ENCODE data around the gene LAMA3. TPM values are rescaled to one million over a fixed set of nuclear protein-coding genes. Genes with fewer than 3 reads are reported as not detected.

Gene LAMA3
- total RNA-seq, 1 donor from 2014 or later: 3.3 TPM

GRCh38 chr18:23893653-23894052 is 204.4 kb downstream of the LAMA3 start:
- intact Hi-C loops (cut with DNase I): no loop called here
- no peak for DNase-seq
- no peak for ATAC-seq (ENCODE audit: poor library complexity)

DNA sequence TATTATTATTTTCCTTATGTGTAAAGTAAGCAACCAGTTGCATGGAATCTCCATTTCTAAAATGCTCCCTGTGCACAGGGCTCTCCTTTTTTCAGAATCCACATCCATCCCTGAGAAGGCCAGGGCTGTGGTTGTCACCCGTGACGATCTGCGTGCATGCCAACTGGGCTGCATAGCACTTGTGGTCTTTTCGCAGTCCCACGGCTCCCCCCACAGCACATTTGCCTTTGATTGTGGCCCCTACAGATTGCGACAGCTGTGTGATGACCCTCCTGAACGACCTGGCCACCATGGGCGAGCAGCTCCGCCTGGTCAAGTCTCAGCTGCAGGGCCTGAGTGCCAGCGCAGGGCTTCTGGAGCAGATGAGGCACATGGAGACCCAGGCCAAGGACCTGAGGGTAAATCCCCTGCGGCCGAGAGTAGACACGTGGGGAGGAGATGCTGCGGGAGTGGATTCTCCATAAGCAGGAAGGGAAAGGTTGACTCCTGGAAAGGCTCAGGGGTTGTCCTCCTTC is 205.5 kb downstream of the LAMA3 start:
- intact Hi-C loops (cut with DNase I): no loop called here
- ATAC-seq (ENCODE audit: poor library complexity) (no peak), DNase-seq (no peak)

GRCh38 chr18:23897291-23897690 is 208.0 kb downstream of the LAMA3 start:
- intact Hi-C loops (cut with DNase I): no loop called here
- ATAC-seq (ENCODE audit: poor library complexity): no peak
- no peak for DNase-seq

GRCh38 chr18:23897733-23898132 is 208.5 kb downstream of the LAMA3 start:
- intact Hi-C loops (cut with DNase I): no loop called here
- ATAC-seq (ENCODE audit: poor library complexity) (no peak), DNase-seq (no peak)

- DNase-seq (no peak), ATAC-seq (ENCODE audit: poor library complexity) (no peak)
- intact Hi-C loops (cut with DNase I): no loop called here
Observed at GRCh38 chr18:23900994-23901393, 211.7 kb downstream of the LAMA3 start.

GRCh38 chr18:23902396-23902795 is 213.1 kb downstream of the LAMA3 start:
- intact Hi-C loops (cut with DNase I): no loop called here
- DNase-seq (no peak), ATAC-seq (ENCODE audit: poor library complexity) (no peak)

GRCh38 chr18:23903971-23904370 is 214.7 kb downstream of the LAMA3 start:
- DNase-seq: peak; percentile 71
- intact Hi-C loops (cut with DNase I): no loop called here
- ATAC-seq (ENCODE audit: poor library complexity): peak; percentile 67

GRCh38 chr18:23906658-23907057 is 217.4 kb downstream of the LAMA3 start:
- intact Hi-C loops (cut with DNase I): no loop called here
- no peak for ATAC-seq (ENCODE audit: poor library complexity)
- DNase-seq: no peak

GRCh38 chr18:23908827-23909226 is 219.6 kb downstream of the LAMA3 start:
- ATAC-seq (ENCODE audit: poor library complexity): no peak
- intact Hi-C loops (cut with DNase I): no loop called here
- DNase-seq: no peak

DNA sequence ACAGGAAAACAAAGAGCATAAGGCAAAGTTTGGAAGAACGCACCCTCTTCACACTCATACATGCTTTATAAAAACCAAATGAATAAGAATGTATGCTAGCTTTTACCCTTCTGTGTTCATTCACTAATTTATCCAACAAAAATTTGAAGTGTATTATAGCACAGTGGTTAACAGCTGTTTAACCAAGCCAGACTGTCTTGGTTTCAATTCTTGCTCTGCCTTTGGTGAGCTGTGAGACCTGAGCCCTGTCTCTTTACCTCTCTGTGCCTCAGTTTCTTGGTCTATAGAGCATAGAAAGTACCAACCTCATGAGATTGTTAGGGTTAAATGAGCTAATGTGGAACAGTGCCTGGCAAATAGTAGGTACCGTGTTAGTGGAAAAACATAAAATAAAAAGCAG is 220.8 kb downstream of the LAMA3 start:
- ATAC-seq (ENCODE audit: poor library complexity) (no peak), DNase-seq (no peak)
- intact Hi-C loops (cut with DNase I): no loop called here

DNA sequence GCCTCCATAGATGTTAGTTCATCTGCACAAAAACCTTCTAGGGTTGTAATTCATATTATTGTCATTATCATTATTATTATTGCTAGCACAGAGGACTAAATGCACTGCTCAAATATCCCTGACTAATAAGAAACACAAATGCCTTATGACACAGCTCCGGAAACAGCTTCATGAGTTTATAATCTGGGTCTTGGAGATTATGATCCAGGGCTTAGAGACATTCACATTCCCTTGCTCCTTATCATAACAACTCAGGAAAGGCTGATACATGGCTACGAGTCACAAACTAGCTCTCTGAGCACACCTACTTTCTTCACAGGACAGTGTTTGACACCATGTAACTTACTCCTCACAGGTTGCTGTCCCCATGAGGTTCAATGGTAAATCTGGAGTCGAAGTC is 223.1 kb downstream of the LAMA3 start:
- no peak for ATAC-seq (ENCODE audit: poor library complexity)

GRCh38 chr18:23916338-23916737 is 227.1 kb downstream of the LAMA3 start:
- intact Hi-C loops (cut with DNase I): no loop called here
- ATAC-seq (ENCODE audit: poor library complexity) (no peak), DNase-seq (no peak)

More for the DNA sequence above, 223.1 kb downstream of the LAMA3 start:
- intact Hi-C loops (cut with DNase I): no loop called here
- no peak for DNase-seq

DNA sequence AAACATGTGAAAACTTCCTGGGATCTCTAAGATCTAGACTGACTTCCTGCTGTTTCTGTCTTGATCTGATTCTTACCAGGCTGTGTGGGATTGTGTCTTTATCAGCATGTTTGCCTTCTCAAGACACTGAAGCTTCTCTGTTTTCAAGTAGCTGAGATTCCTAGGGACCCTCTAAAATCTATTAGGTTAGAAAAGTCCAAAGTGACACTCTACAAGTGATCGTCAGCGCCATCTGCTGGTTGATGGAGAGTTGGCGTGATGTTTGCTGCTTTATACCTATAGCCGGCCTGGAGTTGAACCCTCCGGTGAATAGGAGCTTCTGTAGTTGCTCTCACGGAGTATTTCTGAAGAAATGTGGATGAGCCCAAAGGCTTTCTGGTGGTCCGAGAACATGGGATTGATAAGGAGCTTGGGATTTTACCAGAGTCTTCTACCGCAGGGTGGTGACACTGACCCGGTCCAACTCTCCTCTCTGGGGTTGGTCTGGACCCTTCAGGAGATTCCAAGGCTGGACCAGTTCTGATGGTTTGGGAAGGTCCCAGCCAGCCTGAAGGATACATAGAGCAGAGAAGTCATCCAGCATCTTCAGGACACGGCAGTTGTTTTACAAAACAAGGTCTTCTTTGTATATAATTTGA is 229.3 kb downstream of the LAMA3 start:
- ATAC-seq (ENCODE audit: poor library complexity) (peak; percentile 87), DNase-seq (peak; percentile 86)
- intact Hi-C loops (cut with DNase I): no loop called here

- ATAC-seq (ENCODE audit: poor library complexity) (no peak), DNase-seq (no peak)
- intact Hi-C loops (cut with DNase I): loop anchor here (10.0 kb wide), 1 partner anchor 195 kb away; no protein-coding TSS in a partner anchor
Observed at GRCh38 chr18:23920054-23920453, 230.8 kb downstream of the LAMA3 start.

DNA sequence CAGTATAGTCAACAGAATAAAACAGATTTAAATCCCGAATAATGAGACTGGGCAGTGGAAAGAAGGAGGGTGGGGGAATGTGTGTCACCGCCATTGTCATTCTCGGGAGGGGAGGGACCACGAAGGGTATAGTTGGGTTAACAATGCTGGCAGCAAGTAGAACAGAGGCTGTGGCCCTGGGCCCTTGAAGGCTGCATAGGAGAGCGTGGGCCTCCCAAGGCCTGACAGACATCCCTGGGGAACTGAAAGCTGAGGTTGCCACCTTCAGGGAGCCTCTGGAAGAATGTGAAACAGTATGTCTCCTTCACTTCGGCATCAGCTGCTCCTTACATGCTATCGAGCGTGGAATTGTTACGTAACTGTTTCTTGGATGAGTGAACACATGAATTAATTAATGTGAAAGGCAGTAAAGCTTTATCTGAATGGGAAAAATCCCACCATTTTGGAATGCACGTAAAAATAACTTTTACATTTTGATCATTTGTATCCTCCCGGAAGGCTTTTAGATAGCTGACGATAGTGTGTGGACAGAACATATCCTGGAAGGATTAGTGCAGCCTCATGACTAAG is 232.5 kb downstream of the LAMA3 start:
- ATAC-seq (ENCODE audit: poor library complexity): no peak
- intact Hi-C loops (cut with DNase I): loop anchor here (10.0 kb wide), 1 partner anchor 193 kb away; no protein-coding TSS in a partner anchor
- no peak for DNase-seq

GRCh38 chr18:23922939-23923338 is 233.7 kb downstream of the LAMA3 start:
- ATAC-seq (ENCODE audit: poor library complexity) (no peak), DNase-seq (no peak)
- intact Hi-C loops (cut with DNase I): loop anchor here (10.0 kb wide), 1 partner anchor 192 kb away; no protein-coding TSS in a partner anchor

DNA sequence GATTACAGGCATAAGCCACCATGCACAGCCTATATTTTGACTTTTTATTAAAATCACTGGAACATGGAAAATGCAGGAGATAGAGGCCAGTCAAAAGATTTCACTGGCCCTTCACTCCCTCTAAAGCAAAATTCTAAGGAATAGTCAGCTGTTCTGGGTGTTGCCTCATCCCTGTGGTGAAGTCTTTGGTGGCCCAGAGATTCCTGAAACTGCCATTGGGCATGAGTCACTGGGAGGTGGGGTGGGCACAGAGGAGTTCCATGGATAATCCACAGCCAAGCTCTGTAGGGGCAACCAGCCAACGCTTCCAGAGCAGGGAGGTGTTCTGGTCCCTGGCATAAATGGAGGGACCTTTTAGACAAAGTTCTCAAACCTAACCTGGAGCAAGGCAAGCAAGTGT is 235.6 kb downstream of the LAMA3 start:
- no peak for DNase-seq
- intact Hi-C loops (cut with DNase I): loop anchor here (10.0 kb wide), 1 partner anchor 190 kb away; no protein-coding TSS in a partner anchor
- ATAC-seq (ENCODE audit: poor library complexity): no peak

DNA sequence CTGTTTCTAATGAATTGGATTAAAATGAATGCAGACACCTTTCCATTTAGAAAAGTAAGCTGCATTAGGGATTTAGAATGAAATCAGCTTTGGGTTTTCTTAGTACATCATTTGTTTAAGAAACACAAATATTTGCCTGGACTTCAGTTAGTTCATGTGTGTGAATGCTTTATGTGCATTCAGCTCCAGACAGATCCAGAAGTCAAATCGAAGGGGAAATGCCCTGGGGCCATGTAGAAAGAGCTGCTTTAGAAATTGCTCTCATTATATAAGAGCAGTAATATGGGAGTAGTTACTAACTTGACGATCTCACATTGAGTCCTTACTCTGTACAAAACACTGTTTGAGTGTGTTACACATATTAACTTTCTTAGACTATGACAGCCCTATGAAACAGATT is 237.3 kb downstream of the LAMA3 start:
- DNase-seq (no peak), ATAC-seq (ENCODE audit: poor library complexity) (no peak)
- intact Hi-C loops (cut with DNase I): loop anchor here (10.0 kb wide), 1 partner anchor 188 kb away; no protein-coding TSS in a partner anchor

- DNase-seq (no peak), ATAC-seq (ENCODE audit: poor library complexity) (no peak)
- intact Hi-C loops (cut with DNase I): loop anchor here (10.0 kb wide), 1 partner anchor 187 kb away; no protein-coding TSS in a partner anchor
Observed at GRCh38 chr18:23927821-23928746, 238.8 kb downstream of the LAMA3 start.
